ENCODE data around the gene CHRDL2. TPM values are rescaled to one million over a fixed set of nuclear protein-coding genes. Genes with fewer than 3 reads are reported as not detected.
A peak's percentile ranks its signal among the peaks of the same experiment; 100 is the strongest.

Gene CHRDL2
- total and polyA plus RNA-seq, 2 of the 13 experiments (the other 11 are each of a cell fraction or from before 2014, with no cell fraction given) = 0.04 TPM; not detected in 1

DNA sequence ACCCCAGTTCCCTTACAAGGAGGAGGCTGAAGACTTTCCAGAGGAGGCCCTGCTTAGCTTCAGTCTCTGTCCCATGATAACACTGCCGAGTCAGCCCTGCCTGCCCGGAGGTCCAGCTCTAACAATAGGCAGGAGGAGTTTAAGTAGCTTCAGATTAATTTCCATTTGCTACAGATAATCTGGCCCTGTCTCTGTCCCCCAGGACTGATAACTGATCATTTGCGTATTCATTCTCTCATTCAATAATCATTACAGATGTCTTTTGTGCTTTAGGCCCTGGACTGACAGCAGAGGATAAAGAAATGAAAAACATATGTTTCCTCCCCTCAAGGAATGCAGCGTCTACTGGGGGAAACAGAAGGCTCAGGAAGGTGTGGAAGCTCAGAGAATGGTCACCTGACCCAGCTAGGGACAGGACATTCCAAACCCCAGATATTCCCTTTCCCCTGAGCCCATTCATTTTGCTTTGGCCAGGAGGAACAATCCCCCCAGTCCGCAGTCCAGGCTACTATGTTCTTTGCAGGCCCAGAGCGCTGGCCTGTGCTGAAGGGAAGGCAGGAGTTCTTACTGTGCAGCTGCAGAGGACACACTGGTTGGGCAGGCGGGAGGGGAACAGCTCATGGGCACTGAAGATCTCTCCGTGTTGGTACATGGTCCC lies 20.8 kb downstream of the CHRDL2 start:
- Histone ChIP-seq H3K4me3 (replicated peaks in 1 of 3; ENCODE audit: insufficient read depth in 1 of 3, low read depth in 2 of 3, low read length in 3 of 3) (peak overlapping the region in 2 of 3 experiments; percentile 16 to 18; a peak in 3 of 6 replicates), H4K20me1 (ENCODE audit: insufficient read depth, low read length) (no peaks in the 10 kb centered on the region), H3K9me3 (ENCODE audit: low read length) (no peaks in the 10 kb centered on the region), H3K27ac (ENCODE audit: extremely low read length, insufficient read depth, low read length) (no peak overlapping the region), H3K36me3 (replicated peaks in 1 of 2; ENCODE audit: control insufficient read depth in 1 of 2, insufficient read depth in 2 of 2, low read length in 2 of 2) (no peaks in the 10 kb centered on the region), H3K27me3 (ENCODE audit: control insufficient read depth in 1 of 2, insufficient read depth in 2 of 2, low read length in 2 of 2) (peaks cover 9 to 69% of the 10 kb centered on the region in 2 experiments), H3K9ac (ENCODE audit: insufficient read depth, low read depth, low read length) (no peak overlapping the region), H2AFZ (ENCODE audit: low read length) (peak overlapping the region; percentile 25), H3K4me2 (ENCODE audit: low read depth, low read length) (peak overlapping the region; percentile 51), H3K4me1 (ENCODE audit: insufficient read depth, low read length) (peaks cover 17% of the 10 kb centered on the region; the same call in 1 of the 2 replicates), H3K79me2 (ENCODE audit: insufficient read depth, low read length) (no peaks in the 10 kb centered on the region)
- TF ChIP-seq RBFOX2 (IDR thresholded peaks at IDR 0.05; ENCODE audit: low read depth, low read length) = no peak
- TF ChIP-seq MAFF (IDR thresholded peaks at IDR 0.05; ENCODE audit: low read depth, low read length) = peak; percentile 50
- TF ChIP-seq SRSF4 (IDR thresholded peaks at IDR 0.05; ENCODE audit: low read depth, low read length, poor library complexity, severe bottlenecking) = no peak
- no peak for TF ChIP-seq ZNF780A (CRISPR knock-in tag; IDR thresholded peaks at IDR 0.05)
- TF ChIP-seq KDM5B (CRISPR knock-in tag; IDR thresholded peaks at IDR 0.05; ENCODE audit: borderline replicate concordance) = 0 out of 2 replicates have a peak, but pooled peaks have one; percentile 21
- no peak for TF ChIP-seq RCOR2 (CRISPR knock-in tag; IDR thresholded peaks at IDR 0.05)
- TF ChIP-seq ARHGAP35 (CRISPR knock-in tag; IDR thresholded peaks at IDR 0.05; ENCODE audit: borderline replicate concordance) = no peak
- TF ChIP-seq SMC3 (IDR thresholded peaks at IDR 0.05; ENCODE audit: low read length) = no peak
- no peak for TF ChIP-seq PPARG (CRISPR knock-in tag; conservative IDR thresholded peaks at IDR 0.05)
- TF ChIP-seq, protein P1, sequence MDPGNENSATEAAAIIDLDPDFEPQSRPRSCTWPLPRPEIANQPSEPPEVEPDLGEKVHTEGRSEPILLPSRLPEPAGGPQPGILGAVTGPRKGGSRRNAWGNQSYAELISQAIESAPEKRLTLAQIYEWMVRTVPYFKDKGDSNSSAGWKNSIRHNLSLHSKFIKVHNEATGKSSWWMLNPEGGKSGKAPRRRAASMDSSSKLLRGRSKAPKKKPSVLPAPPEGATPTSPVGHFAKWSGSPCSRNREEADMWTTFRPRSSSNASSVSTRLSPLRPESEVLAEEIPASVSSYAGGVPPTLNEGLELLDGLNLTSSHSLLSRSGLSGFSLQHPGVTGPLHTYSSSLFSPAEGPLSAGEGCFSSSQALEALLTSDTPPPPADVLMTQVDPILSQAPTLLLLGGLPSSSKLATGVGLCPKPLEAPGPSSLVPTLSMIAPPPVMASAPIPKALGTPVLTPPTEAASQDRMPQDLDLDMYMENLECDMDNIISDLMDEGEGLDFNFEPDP (CRISPR knock-in tag; conservative IDR thresholded peaks at IDR 0.05) = no peak
- TF ChIP-seq HOXA5 (CRISPR knock-in tag; IDR thresholded peaks at IDR 0.05) = no peak
- TF ChIP-seq MAFK (conservative IDR thresholded peaks at IDR 0.05 in 1 of 2, IDR thresholded peaks at IDR 0.05 in 1 of 2; ENCODE audit: low read length in 2 of 2) = peak; percentile 74 to 80
- peak; percentile 40; the same call in 1 of the 2 replicates for TF ChIP-seq ZFX (CRISPR knock-in tag; IDR thresholded peaks at IDR 0.05; ENCODE audit: low read depth)
- no peak for TF ChIP-seq SOX13 (IDR thresholded peaks at IDR 0.05)
- no peak for TF ChIP-seq SOX13 (CRISPR knock-in tag; conservative IDR thresholded peaks at IDR 0.05 in 1 of 2, IDR thresholded peaks at IDR 0.05 in 1 of 2)
- TF ChIP-seq MTA1 (CRISPR knock-in tag; IDR thresholded peaks at IDR 0.05; ENCODE audit: borderline replicate concordance) = no peak
- no peak for TF ChIP-seq LCORL (IDR thresholded peaks at IDR 0.05)
- no peak for TF ChIP-seq LCORL (CRISPR knock-in tag; IDR thresholded peaks at IDR 0.05)
- TF ChIP-seq ZNF430 (CRISPR knock-in tag; IDR thresholded peaks at IDR 0.05) = no peak
- ATAC-seq = peak; percentile 77
- intact Hi-C loops (cut with micrococcal nuclease; ENCODE audit: unreplicated experiment) = no loop called here
- FAIRE-seq = no peak
- no peak for DNase-seq (ENCODE audit: low spot score)
- BruUV-seq (replicated peaks) = no TSS peak
- POLR2A ChIA-PET = interaction anchor here (1.1 kb wide), 1 partner anchor 23 kb away, joined by 5 read pairs; no protein-coding TSS in a partner anchor
- 23% methylated on average over 7 of the region's 8 CpGs for WGBS (ENCODE audit: low lambda C conversion rate)
- in situ Hi-C loops (cut with HindIII; ENCODE audit: extremely low pct_ligation_motif_present, low pct_unique_long_range_greater_than_20kb) = no loop called here
- CTCF ChIA-PET (ENCODE audit: low intra/inter-chr PET ratio, low total read pairs) = no interaction called here
